Right cardiac atrium (tissue), 5 donors: ENCODE results near the gene SFSWAP. TPM values are rescaled to one million over a fixed set of nuclear protein-coding genes. Genes with fewer than 3 reads are reported as not detected.
A peak's percentile ranks its signal among the peaks of the same experiment; 100 is the strongest.
"Not testable (repeated sequence)": the region's sequence is repeated elsewhere in the genome, so short reads cannot be mapped to it uniquely, and the experiment has no call there.

Experiments used
- ATAC-seq, 2 donors: fragments of 200-7000 bp; cut with Tn5 transposase; one replicate each; pipeline versions ENCODE4 v1.8.0 to v1.9.1; 2020; ENCODE audit warnings: moderate library complexity in 2 of 2, mild to moderate bottlenecking in 1 of 2
- DNase-seq, 3 donors: peaks; one replicate each; pipeline ENCODE4 v3.0.0-alpha.2; 2020
- H3K27ac ChIP-seq: one replicate; pipeline ENCODE4 v1.5.1; 2013; ENCODE audit warnings: mild to moderate bottlenecking, low read length, control low read depth, moderate library complexity
- H3K27me3 ChIP-seq: one replicate; pipeline ENCODE4 v1.6.1; 2013; ENCODE audit not compliant: control insufficient read depth, insufficient read depth
- H3K4me1 ChIP-seq: one replicate; pipeline ENCODE4 v1.6.1; 2013; ENCODE audit warnings: low read length; ENCODE audit not compliant: control insufficient read depth, insufficient read depth
- H3K4me3 ChIP-seq: one replicate; pipeline ENCODE4 v1.5.1; 2013; ENCODE audit warnings: low read length, control low read depth
- H3K9me3 ChIP-seq: one replicate; pipeline ENCODE4 v1.6.1; 2013; ENCODE audit warnings: low read length; ENCODE audit not compliant: control insufficient read depth
- WGBS: extraction: QIAGEN DNeasy Blood & Tissue Kit; methylation state at CpG from one replicate; pipeline ENCODE4 v1.1.7; 2013; 5-methylcytosine and 5-hydroxymethylcytosine counted together
- intact Hi-C, 4 donors: fragments of 100-400 bp; cut with DNase I; formaldehyde crosslinking; loops; one replicate each; pipeline versions ENCODE4 v1.11.0 to v1.14.0; 2022 to 2023
- polyA plus RNA-seq: library from polyadenylated mRNA; stranded (reverse); fragments of 200-250 nt; gene quantifications from one replicate; pipeline ENCODE4 v1.2.3, GENCODE V29; 2013
- total RNA-seq, 4 donors: library from RNA; stranded (reverse); fragmentation: NEBNext Ultra II Directional; extraction: Animal tissue kit (Norgen Biotek cat#: 25700); gene quantifications; one replicate each; pipeline ENCODE4 v1.2.1, GENCODE V29; 2021
- donor health status: healthy with polysubstance abuse.
- donor health status: DM: no; HTN: yes; CAD: no.
- donor health status: DM: no; HTN: no; CAD: no.
- donor health status: DM: no; HTN: yes; CAD: no; lungs with severe emphysema.
- donor health status: DM: yes; HTN: yes; CAD: no.

Gene SFSWAP
- total and polyA plus RNA-seq, 5 donors: 16.6 to 24.1 (median 22.2) TPM

DNA sequence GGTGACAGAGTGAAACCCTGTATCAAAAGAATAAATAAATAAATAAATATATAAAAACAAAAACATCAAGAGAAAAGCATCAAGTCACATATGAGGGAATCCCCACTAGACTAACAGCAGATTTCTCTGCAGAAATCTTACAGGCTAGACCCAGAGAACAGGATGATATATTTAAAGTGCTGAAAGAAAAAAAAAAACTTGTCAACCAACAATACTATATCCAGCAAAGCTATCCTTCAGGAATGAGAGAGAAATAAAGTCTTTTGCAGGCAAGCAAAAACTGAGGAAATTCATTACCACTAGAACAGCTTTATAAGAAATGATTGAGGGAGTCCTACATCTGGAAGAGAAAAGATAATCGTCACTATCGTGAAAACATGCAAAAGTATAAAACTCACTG lies 6.4 kb upstream of the SFSWAP start:
- ATAC-seq (no peak), DNase-seq (no peak)
- no peaks in the 10 kb centered on the region for H3K27me3 ChIP-seq
- intact Hi-C loops: no loop called here
- 97% methylated on average over 2 of the region's 2 CpGs for WGBS
- no peaks in the 10 kb centered on the region for H3K4me1 ChIP-seq
- H3K9me3 ChIP-seq: no peaks in the 10 kb centered on the region
- no peak overlapping the region for H3K4me3 ChIP-seq
- H3K27ac ChIP-seq: no peak overlapping the region

- intact Hi-C loops, H3K27me3 ChIP-seq: not testable (repeated sequence)
- WGBS: 79% methylated on average over 4 of the region's 4 CpGs
Measured at GRCh38 chr12:131706709-131707108, 4.2 kb upstream of the SFSWAP start.

GRCh38 chr12:131709226-131709625 lies 1.7 kb upstream of the SFSWAP start:
- no peak for DNase-seq
- WGBS: 93% methylated on average over 3 of the region's 3 CpGs

More at GRCh38 chr12:131706709-131707108, 4.2 kb upstream of the SFSWAP start:
- not testable (repeated sequence) for H3K4me3 ChIP-seq, H3K4me1 ChIP-seq, H3K9me3 ChIP-seq, ATAC-seq, DNase-seq, H3K27ac ChIP-seq

GRCh38 chr12:131711551-131712205 lies 788 bp downstream of the SFSWAP start:
- Histone ChIP-seq H3K9me3 (no peaks in the 10 kb centered on the region), H3K4me1 (peaks cover 7% of the 10 kb centered on the region), H3K27ac (no peak overlapping the region), H3K4me3 (peak overlapping the region; percentile 73), H3K27me3 (no peaks in the 10 kb centered on the region)
- DNase-seq (no peak), ATAC-seq (peak in 1 of 2 donors; percentile 9)
- intact Hi-C loops: no loop called here
- WGBS: under 1% methylated on average over 37 of the region's 37 CpGs

More at GRCh38 chr12:131709226-131709625, 1.7 kb upstream of the SFSWAP start:
- ATAC-seq: no peak
- H3K27ac ChIP-seq: no peak overlapping the region
- no peak overlapping the region for H3K4me3 ChIP-seq
- H3K27me3 ChIP-seq: no peaks in the 10 kb centered on the region
- intact Hi-C loops: no loop called here
- no peaks in the 10 kb centered on the region for H3K9me3 ChIP-seq
- H3K4me1 ChIP-seq: peaks cover 7% of the 10 kb centered on the region

DNA sequence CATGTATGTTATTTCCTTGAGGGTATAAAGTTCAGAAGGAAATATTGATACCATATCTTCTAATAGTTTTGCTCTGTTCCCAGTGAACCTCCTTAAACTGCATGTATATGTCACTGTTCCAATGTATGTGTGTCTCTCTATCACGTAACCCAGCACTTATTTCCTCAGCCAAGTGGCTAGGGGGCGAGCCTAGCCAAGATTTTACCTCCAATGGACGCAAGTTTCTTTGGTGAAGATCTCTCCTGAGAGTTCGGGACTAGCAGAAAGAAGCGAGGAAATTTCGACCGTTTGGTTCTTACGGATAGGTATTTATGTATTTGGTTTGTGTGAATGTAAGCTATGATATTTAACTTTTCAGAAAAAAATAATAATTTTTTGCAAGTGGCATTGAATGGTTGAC lies 2.5 kb downstream of the SFSWAP start:
- Histone ChIP-seq H3K27ac (no peak overlapping the region), H3K4me3 (no peak overlapping the region), H3K9me3 (no peaks in the 10 kb centered on the region), H3K4me1 (peaks cover 7% of the 10 kb centered on the region), H3K27me3 (no peaks in the 10 kb centered on the region)
- DNase-seq (no peak), ATAC-seq (no peak)
- intact Hi-C loops: no loop called here
- 80% methylated on average over 8 of the region's 8 CpGs for WGBS

- Histone ChIP-seq H3K9me3 (no peaks in the 10 kb centered on the region), H3K4me3 (no peak overlapping the region), H3K27ac (no peak overlapping the region), H3K4me1 (peaks cover 7% of the 10 kb centered on the region), H3K27me3 (no peaks in the 10 kb centered on the region)
- intact Hi-C loops: no loop called here
- DNase-seq (no peak), ATAC-seq (no peak)
- 92% methylated on average over 14 of the region's 14 CpGs for WGBS
Measured at GRCh38 chr12:131714759-131715158, 3.9 kb downstream of the SFSWAP start.

GRCh38 chr12:131716282-131716681 lies 5.4 kb downstream of the SFSWAP start:
- Histone ChIP-seq H3K27me3 (no peaks in the 10 kb centered on the region), H3K27ac (no peak overlapping the region), H3K9me3 (no peaks in the 10 kb centered on the region), H3K4me3 (no peak overlapping the region), H3K4me1 (peaks cover 7% of the 10 kb centered on the region)
- 73% methylated on average over 3 of the region's 3 CpGs for WGBS
- DNase-seq (no peak), ATAC-seq (no peak)
- intact Hi-C loops: no loop called here

- ATAC-seq (no peak), DNase-seq (no peak)
- 90% methylated on average over 8 of the region's 8 CpGs for WGBS
- no peak overlapping the region for H3K4me3 ChIP-seq
- H3K9me3 ChIP-seq: no peaks in the 10 kb centered on the region
- H3K4me1 ChIP-seq: no peaks in the 10 kb centered on the region
- no peak overlapping the region for H3K27ac ChIP-seq
- intact Hi-C loops: no loop called here
- H3K27me3 ChIP-seq: no peaks in the 10 kb centered on the region
Measured at GRCh38 chr12:131720241-131720640, 9.4 kb downstream of the SFSWAP start.

DNA sequence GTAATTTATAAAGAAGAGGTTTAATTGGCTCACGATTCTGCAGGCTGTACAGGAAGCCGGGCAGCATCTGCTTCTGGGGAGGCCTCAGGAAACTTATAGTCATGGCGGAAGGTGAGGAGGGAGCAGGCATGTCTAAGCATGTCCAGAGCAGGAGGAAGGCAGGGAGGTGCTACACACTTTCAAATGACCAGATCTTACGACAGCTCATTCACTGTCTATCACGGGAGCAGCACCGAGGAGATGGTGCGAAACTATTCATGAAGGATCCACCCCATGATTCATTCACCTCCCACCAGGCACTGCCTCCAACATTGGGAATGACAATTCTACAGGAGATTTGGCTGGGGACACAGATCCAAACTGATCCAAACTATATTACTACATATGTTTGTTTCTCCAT lies 10.0 kb downstream of the SFSWAP start:
- DNase-seq (no peak), ATAC-seq (no peak)
- Histone ChIP-seq H3K4me1 (no peaks in the 10 kb centered on the region), H3K4me3 (no peak overlapping the region), H3K9me3 (no peaks in the 10 kb centered on the region), H3K27ac (no peak overlapping the region), H3K27me3 (no peaks in the 10 kb centered on the region)
- WGBS: 83% methylated on average over 7 of the region's 7 CpGs
- intact Hi-C loops: no loop called here

DNA sequence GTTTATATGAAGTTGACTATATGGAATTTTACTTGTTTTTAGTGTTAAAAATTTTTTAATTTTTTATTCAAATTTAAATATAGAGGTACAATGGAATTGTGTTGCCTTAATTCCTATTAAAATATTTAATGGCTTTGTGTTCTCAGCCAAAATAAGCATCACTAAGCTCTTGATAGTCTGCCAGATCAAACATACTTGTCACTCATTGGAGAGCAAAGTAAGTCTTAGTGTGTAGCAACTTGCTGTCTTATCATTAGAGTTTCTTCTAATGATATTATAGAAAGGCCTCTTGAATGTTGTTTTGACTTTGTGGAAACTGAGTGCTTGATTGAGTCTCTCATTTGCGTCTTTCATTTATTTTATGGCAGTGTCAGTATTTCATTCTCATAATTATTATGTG lies 10.7 kb downstream of the SFSWAP start:
- ATAC-seq: no peak
- intact Hi-C loops: no loop called here
- WGBS: 77% methylated on average over 1 of the region's 1 CpG
- Histone ChIP-seq H3K9me3 (no peaks in the 10 kb centered on the region), H3K4me3 (no peak overlapping the region), H3K27ac (no peak overlapping the region), H3K27me3 (no peaks in the 10 kb centered on the region), H3K4me1 (no peaks in the 10 kb centered on the region)
- no peak for DNase-seq

GRCh38 chr12:131723532-131723931 lies 12.6 kb downstream of the SFSWAP start:
- ATAC-seq: no peak
- Histone ChIP-seq H3K27ac (no peak overlapping the region), H3K27me3 (no peaks in the 10 kb centered on the region), H3K4me1 (no peaks in the 10 kb centered on the region), H3K4me3 (no peak overlapping the region), H3K9me3 (no peaks in the 10 kb centered on the region)
- no peak for DNase-seq
- intact Hi-C loops: no loop called here
- WGBS: 51% methylated on average over 5 of the region's 5 CpGs

DNA sequence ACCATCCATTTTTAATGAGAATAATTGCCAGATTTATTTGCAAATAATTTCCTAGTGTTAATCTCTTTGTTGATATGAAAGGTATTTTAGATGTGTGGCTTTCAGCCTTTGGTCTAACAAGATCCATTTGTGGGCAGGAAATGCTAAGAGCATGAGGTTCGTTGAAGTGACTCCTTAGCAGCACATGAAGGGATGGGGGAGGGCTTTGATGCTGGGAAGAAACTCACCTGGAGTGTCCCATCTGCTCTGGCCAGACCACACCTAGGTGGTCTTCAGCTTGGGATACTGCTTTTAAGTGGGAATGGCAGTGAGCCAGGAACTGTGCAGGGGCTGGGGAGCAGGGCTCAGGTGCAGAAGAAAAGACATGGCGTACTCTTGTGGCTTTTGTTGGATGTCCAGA lies 13.6 kb downstream of the SFSWAP start:
- no peaks in the 10 kb centered on the region for H3K27me3 ChIP-seq
- DNase-seq: no peak
- intact Hi-C loops: no loop called here
- no peak overlapping the region for H3K4me3 ChIP-seq
- no peak for ATAC-seq
- no peak overlapping the region for H3K27ac ChIP-seq
- H3K9me3 ChIP-seq: no peaks in the 10 kb centered on the region
- 70% methylated on average over 2 of the region's 2 CpGs for WGBS
- H3K4me1 ChIP-seq: no peaks in the 10 kb centered on the region
